Pancreas (tissue), 10 donors: ENCODE measurements around the gene TSHZ1. TPM values are rescaled to one million over a fixed set of nuclear protein-coding genes. Genes with fewer than 3 reads are reported as not detected.

ENCODE experiments used
- ATAC-seq, 4 donors: fragments of 200-7000 bp; cut with Tn5 transposase; one replicate each; pipeline versions ENCODE4 v1.8.0 to v1.9.1; 2020; ENCODE audit warnings: mild to moderate bottlenecking in 4 of 4, moderate library complexity in 4 of 4
- DNase-seq, 6 donors: peaks; one replicate each; pipeline ENCODE4 v3.0.0-alpha.2; 2020
- FAIRE-seq: peaks from 2 replicates; lab custom pipeline; 2012; peaks lifted over from hg19 to GRCh38; lab: Jason Lieb, UNC
- H3K27ac ChIP-seq, 4 donors: fragments of 200-600 bp; sonication (generic); 1 replicate in 3 of 4; 2 replicates in 1 of 4; pipeline versions ENCODE4 v1.5.0 to v1.8.0; 2020
- H3K27me3 ChIP-seq, 4 donors: fragments of 200-600 bp; one replicate each; pipeline ENCODE4 v1.8.0; 2021
- H3K36me3 ChIP-seq, 3 donors: fragments of 200-600 bp; sonication (generic) in 1 of 3; one replicate each; pipeline versions ENCODE4 v1.5.0 to v1.8.0; 2020 to 2021
- H3K4me1 ChIP-seq, 3 donors: fragments of 200-600 bp; one replicate each; pipeline ENCODE4 v1.8.0; 2021
- H3K4me3 ChIP-seq, 4 donors: fragments of 200-600 bp; sonication (generic) in 2 of 4; one replicate each; pipeline versions ENCODE4 v1.5.0 to v1.8.0; 2020 to 2021
- H3K9me3 ChIP-seq, 4 donors: fragments of 200-600 bp; one replicate each; pipeline ENCODE4 v1.8.0; 2021
- WGBS, 2 donors: extraction: QIAGEN DNeasy Blood & Tissue Kit; methylation state at CpG; one replicate each; pipeline ENCODE4 v1.1.7; 2013; 5-methylcytosine and 5-hydroxymethylcytosine counted together
- intact Hi-C, 3 donors: fragments of 100-400 bp; cut with DNase I; formaldehyde crosslinking; loops; one replicate each; pipeline versions ENCODE4 v1.11.1 to v1.14.2; 2022
- polyA plus RNA-seq, 2 donors: library from polyadenylated mRNA; stranded (reverse); fragments of 200-250 nt; gene quantifications; one replicate each; pipeline ENCODE4 v1.2.3, GENCODE V29; 2013
- total RNA-seq, 6 donors: library from RNA; stranded (reverse); fragmentation: NEBNext Ultra II Directional in 4 of 6; extraction: Animal tissue kit (Norgen Biotek cat#: 25700) in 4 of 6; gene quantifications; one replicate each; pipeline versions ENCODE4 v1.2.1 to v1.2.4, GENCODE V29; 2021 to 2023
- TF ChIP-seq, protein P1 (sequence below), 4 donors: fragments of 200-600 bp; sonication (generic) in 3 of 4; IDR thresholded peaks; one replicate each; pipeline versions ENCODE4 v1.5.0 to v1.8.0; 2021; ENCODE audit warnings: antibody characterized with exemption in 4 of 4
- donor health status: healthy with polysubstance abuse.
- donor health status: DM: no; HTN: no; CAD: no; lungs with moderate emphysema.
- donor health status: DM: no; HTN: no; CAD: no.
- donor health status: control.
- donor health status: control.
- donor health status: Bipolar disorder and iron deficiency.
- donor health status: DM: yes; HTN: yes; CAD: no.
- donor health status: DM: no; HTN: no; CAD: no.
- donor health status: DM: no; HTN: no; CAD: no.
- donor health status: DM: yes; HTN: yes; CAD: no.

TSHZ1 gene
- total and polyA plus RNA-seq, 8 donors = 4.7 to 13.6 (median 7.6) TPM

DNA sequence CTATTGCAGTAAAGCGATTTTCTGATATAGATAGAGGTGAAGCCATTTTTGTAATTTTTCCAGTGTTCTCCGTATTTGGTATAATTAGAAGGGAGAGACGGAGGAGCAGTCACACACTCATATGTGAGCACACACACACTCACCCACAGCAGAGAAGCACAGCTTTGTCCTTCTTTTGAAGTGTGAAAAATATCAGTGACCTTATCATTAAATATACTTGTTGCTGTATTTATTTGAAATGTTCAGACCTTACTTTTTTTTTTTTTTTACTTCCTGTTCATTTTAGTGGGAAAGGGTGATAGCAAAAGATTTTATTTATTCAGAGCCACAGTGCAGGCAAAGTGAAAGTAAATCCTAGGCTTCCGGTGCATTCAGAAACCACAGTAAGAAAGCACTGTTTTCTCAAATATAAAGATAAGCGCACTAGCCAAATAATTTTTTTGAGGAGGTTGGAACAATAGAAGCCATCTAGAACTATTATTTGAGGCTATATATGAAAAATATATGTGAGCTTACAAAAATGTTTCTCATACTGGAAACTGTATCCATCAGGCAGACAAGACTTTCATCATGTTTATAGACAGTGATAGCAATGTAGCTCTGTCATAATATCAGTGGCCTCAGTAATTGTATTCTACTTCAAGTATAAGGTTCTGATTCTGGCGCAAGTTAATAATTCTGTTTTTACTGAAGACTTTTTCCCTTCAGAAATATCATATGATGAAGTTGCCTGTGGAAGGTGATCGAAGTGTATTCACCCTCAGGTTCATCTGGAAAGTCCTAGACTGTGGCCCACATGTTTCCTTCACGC lies 37.2 kb downstream of the TSHZ1 start:
- intact Hi-C loops = no loop called here
- no peak for DNase-seq
- ATAC-seq = peak; percentile 57 to 80 (median 77)
- H3K9me3 ChIP-seq = no peaks in the 10 kb centered on the region
- FAIRE-seq = peak; percentile 94
- H3K27ac ChIP-seq = peak overlapping the region in 3 of 4 donors; percentile 38 to 79 (median 70)
- 21 to 25% methylated on average over 8 of the region's 8 CpGs for WGBS, 2 donors
- H3K4me1 ChIP-seq = peaks cover 0 to 13% (median 6%) of the 10 kb centered on the region in 3 donors
- H3K4me3 ChIP-seq = peak overlapping the region in 3 of 4 donors; percentile 1 to 28 (median 24)
- no peaks in the 10 kb centered on the region for H3K27me3 ChIP-seq
- TF ChIP-seq, protein P1, sequence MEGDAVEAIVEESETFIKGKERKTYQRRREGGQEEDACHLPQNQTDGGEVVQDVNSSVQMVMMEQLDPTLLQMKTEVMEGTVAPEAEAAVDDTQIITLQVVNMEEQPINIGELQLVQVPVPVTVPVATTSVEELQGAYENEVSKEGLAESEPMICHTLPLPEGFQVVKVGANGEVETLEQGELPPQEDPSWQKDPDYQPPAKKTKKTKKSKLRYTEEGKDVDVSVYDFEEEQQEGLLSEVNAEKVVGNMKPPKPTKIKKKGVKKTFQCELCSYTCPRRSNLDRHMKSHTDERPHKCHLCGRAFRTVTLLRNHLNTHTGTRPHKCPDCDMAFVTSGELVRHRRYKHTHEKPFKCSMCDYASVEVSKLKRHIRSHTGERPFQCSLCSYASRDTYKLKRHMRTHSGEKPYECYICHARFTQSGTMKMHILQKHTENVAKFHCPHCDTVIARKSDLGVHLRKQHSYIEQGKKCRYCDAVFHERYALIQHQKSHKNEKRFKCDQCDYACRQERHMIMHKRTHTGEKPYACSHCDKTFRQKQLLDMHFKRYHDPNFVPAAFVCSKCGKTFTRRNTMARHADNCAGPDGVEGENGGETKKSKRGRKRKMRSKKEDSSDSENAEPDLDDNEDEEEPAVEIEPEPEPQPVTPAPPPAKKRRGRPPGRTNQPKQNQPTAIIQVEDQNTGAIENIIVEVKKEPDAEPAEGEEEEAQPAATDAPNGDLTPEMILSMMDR (IDR thresholded peaks at IDR 0.05) = no peak
- no peaks in the 10 kb centered on the region for H3K36me3 ChIP-seq

GRCh38 chr18:75248426-75249174 lies 38.0 kb downstream of the TSHZ1 start:
- Histone ChIP-seq H3K4me1 (peaks cover 0 to 18% (median 6%) of the 10 kb centered on the region in 3 donors), H3K36me3 (no peaks in the 10 kb centered on the region), H3K27ac (peak overlapping the region in 3 of 4 donors; percentile 38 to 79 (median 70)), H3K27me3 (no peaks in the 10 kb centered on the region), H3K9me3 (no peaks in the 10 kb centered on the region), H3K4me3 (peak overlapping the region in 1 of 4 donors; percentile 28)
- TF ChIP-seq, protein P1 (IDR thresholded peaks at IDR 0.05) = no peak
- ATAC-seq (peak in 2 of 4 donors; percentile 8 to 15), DNase-seq (peak in 1 of 6 donors; percentile 75), FAIRE-seq (no peak)
- intact Hi-C loops = no loop called here
- 80 to 86% methylated on average over 19 to 20 of the region's 20 CpGs for WGBS, 2 donors

- TF ChIP-seq, protein P1 (IDR thresholded peaks at IDR 0.05) = no peak
- intact Hi-C loops = no loop called here
- FAIRE-seq (no peak), DNase-seq (no peak), ATAC-seq (no peak)
- Histone ChIP-seq H3K27me3 (no peaks in the 10 kb centered on the region), H3K9me3 (no peaks in the 10 kb centered on the region), H3K4me3 (no peak overlapping the region), H3K27ac (peak overlapping the region in 1 of 4 donors; percentile 79), H3K4me1 (peaks cover 0 to 21% (median 6%) of the 10 kb centered on the region in 3 donors), H3K36me3 (no peaks in the 10 kb centered on the region)
- WGBS, 2 donors = 97 to 98% methylated on average over 9 of the region's 9 CpGs
Observed at GRCh38 chr18:75249175-75249518, 38.5 kb downstream of the TSHZ1 start.

GRCh38 chr18:75249672-75250470 lies 39.3 kb downstream of the TSHZ1 start:
- ATAC-seq = no peak
- 91 to 92% methylated on average over 18 of the region's 18 CpGs for WGBS, 2 donors
- TF ChIP-seq, protein P1 (IDR thresholded peaks at IDR 0.05) = no peak

More at GRCh38 chr18:75249672-75250470, 39.3 kb downstream of the TSHZ1 start:
- DNase-seq (peak in 1 of 6 donors; percentile 65), FAIRE-seq (no peak)
- no peaks in the 10 kb centered on the region for H3K9me3 ChIP-seq
- intact Hi-C loops = no loop called here
- no peaks in the 10 kb centered on the region for H3K36me3 ChIP-seq
- no peak overlapping the region for H3K27ac ChIP-seq
- H3K27me3 ChIP-seq = no peaks in the 10 kb centered on the region
- peaks cover 0 to 25% (median 6%) of the 10 kb centered on the region in 3 donors for H3K4me1 ChIP-seq
- H3K4me3 ChIP-seq = no peak overlapping the region
